GM23248 (cell line): ENCODE results near the gene SMPD3.

Experiments
- EZH2 ChIP-seq: fragments of 200-600 bp; sonication (generic); IDR thresholded peaks from 2 replicates; pipeline ENCODE4 v1.6.1; 2018; ENCODE audit warnings: antibody characterized with exemption, mild to moderate bottlenecking; ENCODE audit not compliant: insufficient read depth, poor library complexity, severe bottlenecking
- EZH2phosphoT487 ChIP-seq: fragments of 200-600 bp; sonication (generic); IDR thresholded peaks from 2 replicates; pipeline ENCODE4 v1.6.1; 2018; ENCODE audit warnings: antibody characterized with exemption, moderate library complexity, mild to moderate bottlenecking, low read depth; ENCODE audit not compliant: insufficient read depth

DNA sequence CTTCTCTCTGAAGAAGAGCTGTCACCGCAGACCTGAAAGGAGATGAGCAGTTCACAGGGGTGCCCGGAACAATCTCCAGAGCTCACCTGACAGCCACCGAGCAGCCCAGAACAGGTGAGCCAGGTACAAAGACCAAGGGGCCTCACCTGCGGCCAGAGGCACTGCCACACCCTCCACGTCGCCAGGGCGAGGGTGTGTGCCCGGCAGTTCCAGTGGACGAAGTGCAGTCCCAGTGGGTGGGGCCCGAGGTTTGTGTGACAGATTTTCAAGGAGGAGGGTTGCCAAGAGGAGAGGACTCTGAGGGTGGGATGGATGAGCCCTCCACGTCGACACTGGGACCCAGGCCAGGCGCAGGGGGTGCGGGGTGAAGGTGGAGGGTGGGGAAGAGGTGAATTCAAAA is 61.7 kb downstream of the SMPD3 start:
- TF ChIP-seq EZH2 (no peak), EZH2phosphoT487 (no peak)
